A549 (cell line): ENCODE measurements around the gene LRRC47.

Experiments
- BHLHE40 ChIP-seq: IDR thresholded peaks from 2 replicates; pipeline ENCODE4 v1.6.1; 2012; ENCODE audit warnings: low read depth, low read length, inconsistent platforms
- EP300 ChIP-seq, 2 experiments: fragments of >200 bp; sonication (Bioruptor Twin); formaldehyde crosslinking; IDR thresholded peaks; 2 replicates in 1 of 2; 3 replicates in 1 of 2; pipeline ENCODE4 v1.6.1; 2016 to 2017
- KDM5A ChIP-seq: fragments of 200-600 bp; sonication (generic); IDR thresholded peaks from 2 replicates; pipeline ENCODE4 v1.6.1; 2016; ENCODE audit warnings: antibody characterized with exemption, mild to moderate bottlenecking
- POLR2A ChIP-seq: IDR thresholded peaks from 2 replicates; pipeline ENCODE4 v1.6.1; 2012; ENCODE audit warnings: mild to moderate bottlenecking, low read length
- RNF2 ChIP-seq: fragments of 200-600 bp; sonication (generic); IDR thresholded peaks from 2 replicates; pipeline ENCODE4 v1.6.1; 2016; ENCODE audit warnings: low read depth, mild to moderate bottlenecking, antibody characterized with exemption, moderate library complexity, borderline replicate concordance
- TF ChIP-seq, protein P1 (sequence below): IDR thresholded peaks from 2 replicates; pipeline ENCODE4 v1.6.1; 2012
- TF ChIP-seq, protein P2 (sequence below): fragments of >200 bp; sonication (Bioruptor Twin); formaldehyde crosslinking; IDR thresholded peaks from 3 replicates; pipeline ENCODE4 v1.5.1; 2016

DNA sequence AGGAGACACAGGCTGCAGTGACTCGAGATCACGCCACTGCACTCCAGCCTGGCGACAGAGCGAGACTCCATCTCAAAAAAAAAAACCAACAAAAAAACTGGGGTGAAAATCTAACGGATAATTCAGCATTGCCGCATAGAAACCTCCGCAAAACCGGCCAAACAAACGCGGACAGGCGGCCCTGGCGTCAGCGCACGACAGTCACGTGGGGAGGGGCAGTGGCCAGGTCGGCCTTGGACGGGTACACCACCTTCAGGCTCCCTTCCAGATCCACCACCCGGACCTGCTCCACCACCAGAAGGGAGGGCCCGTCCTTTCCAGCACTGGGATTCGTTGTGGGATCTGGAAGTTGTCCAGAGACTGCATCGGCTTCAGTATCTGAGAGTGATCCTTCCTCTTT, 15.4 kb downstream of the LRRC47 start:
- TF ChIP-seq, protein P1, sequence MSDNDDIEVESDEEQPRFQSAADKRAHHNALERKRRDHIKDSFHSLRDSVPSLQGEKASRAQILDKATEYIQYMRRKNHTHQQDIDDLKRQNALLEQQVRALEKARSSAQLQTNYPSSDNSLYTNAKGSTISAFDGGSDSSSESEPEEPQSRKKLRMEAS: no peak
- TF ChIP-seq, protein P2, sequence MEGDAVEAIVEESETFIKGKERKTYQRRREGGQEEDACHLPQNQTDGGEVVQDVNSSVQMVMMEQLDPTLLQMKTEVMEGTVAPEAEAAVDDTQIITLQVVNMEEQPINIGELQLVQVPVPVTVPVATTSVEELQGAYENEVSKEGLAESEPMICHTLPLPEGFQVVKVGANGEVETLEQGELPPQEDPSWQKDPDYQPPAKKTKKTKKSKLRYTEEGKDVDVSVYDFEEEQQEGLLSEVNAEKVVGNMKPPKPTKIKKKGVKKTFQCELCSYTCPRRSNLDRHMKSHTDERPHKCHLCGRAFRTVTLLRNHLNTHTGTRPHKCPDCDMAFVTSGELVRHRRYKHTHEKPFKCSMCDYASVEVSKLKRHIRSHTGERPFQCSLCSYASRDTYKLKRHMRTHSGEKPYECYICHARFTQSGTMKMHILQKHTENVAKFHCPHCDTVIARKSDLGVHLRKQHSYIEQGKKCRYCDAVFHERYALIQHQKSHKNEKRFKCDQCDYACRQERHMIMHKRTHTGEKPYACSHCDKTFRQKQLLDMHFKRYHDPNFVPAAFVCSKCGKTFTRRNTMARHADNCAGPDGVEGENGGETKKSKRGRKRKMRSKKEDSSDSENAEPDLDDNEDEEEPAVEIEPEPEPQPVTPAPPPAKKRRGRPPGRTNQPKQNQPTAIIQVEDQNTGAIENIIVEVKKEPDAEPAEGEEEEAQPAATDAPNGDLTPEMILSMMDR: no peak
- TF ChIP-seq POLR2A (no peak), KDM5A (no peak), EP300 (IDR thresholded peaks at IDR 0.05) (no peak), BHLHE40 (no peak), RNF2 (no peak)
